LoVo (cell line): Measurements from ENCODE around the gene PHLPP1.

Experiments
- DNase-seq: peaks from one replicate; pipeline ENCODE4 v3.0.0-alpha.2; 2016; ENCODE audit warnings: low spot score

PHLPP1 gene

DNA sequence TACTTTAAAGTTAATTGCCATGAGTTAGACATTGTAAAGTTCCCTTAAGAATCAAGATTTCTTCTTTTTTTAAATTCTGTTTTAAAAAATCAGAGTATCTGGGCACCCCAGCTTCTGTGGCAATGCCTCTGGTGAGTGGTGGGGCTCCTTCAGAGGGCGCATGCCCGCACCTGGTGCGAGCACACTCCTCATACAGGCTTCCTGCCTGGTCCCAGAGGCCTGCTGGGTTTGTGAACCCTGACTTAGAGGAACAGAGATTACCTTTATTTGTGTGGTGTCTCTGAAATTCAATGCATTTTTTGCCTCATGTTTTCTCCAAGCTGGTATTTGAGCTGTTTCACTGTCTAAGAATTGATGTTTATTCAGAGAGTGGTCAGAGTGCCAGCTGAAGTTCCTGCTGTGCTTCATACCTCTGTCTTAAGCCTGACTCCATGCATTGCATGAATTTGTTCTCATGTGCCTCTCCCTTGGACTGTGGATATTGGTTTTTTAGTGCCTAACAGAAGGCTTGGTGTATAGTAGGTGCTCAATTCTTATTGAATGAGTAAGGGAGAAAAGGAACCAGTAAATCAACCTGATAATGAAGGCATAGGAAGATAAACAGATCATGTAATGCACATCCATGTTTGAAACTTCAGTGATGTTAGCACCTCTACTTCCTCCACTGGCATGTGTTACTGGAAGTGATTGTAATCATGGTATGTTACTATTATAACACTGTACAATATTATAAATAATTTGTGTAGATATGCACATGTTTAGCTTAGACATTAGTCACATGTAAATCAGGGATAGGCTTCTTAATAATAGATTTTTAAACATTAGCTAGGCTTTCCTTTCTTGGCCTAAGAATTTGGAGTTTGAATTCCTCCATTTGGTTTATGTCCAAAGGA, 29.0 kb downstream of the PHLPP1 start:
- no peak for DNase-seq

DNA sequence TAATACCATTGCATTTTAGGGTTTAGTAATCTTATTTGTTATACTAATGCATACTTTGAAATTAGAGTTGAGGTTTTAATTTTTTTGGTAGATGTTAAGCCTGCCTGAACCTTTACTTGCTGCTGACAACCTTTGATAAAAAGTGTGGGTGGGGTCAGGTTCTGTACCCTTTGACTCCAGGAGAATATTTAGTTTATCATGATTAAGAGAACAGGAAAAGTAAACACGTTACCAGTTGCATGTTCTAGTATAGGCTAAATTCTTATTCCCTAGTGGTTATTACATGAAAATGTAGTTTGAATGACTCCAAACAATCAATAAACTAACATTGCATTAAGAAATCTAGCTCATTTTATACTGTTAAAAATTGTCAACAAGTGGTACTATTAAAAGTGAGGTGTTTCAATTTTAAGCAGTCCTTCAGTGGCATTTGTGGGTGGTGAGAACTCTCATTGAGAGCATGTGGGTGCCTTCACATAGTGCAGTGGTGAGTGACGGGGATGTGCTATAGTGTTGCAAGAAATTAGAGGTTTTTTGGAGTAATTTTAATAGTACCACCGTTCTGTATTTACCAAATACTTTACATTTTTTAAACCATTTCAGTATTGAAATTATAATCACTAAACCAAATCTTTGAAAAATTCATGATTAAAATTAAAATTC, 29.9 kb downstream of the PHLPP1 start:
- DNase-seq = no peak

DNA sequence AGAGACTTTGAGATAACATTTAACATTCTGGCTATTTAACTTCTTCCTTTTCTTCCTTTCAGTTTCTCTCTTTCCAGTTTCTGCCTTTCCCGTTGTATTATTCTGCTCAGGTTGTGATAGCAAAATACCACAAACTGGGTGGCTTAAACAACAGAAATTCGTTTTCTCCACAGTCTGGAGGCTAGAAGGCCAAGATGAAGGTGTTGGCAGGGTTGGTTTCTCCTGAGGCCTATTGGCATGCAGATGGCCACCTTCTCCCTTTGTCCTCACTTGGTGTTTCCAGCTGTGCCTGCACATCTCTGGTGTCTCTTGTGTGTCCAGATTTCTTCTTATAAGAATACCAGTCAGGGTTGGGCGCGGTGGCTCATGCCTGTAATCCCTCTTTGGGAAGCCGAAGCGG, 34.0 kb downstream of the PHLPP1 start:
- no peak for DNase-seq

DNA sequence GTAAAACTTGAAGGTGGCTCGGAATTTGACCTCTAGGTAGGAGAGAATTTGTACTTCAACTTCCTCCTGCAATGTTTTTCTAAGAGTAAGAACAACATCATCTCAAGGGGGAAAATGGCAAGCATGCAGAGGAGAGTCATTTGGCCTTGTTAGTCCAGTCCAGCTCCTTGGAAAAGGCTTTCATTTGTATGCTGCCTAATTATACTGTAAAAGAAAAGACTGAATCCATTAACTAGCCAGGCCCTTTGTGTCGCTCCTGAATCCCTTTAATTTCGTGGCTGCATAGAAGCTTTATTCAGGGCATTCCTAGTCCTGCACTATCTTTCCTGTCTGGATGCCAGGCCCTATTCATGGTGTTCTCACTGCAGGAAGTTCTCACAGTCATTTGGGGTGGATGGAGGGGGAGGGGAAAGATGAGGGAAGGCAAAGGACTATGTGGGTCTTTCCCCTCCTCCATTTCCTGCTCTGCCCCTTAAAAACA, 36.0 kb downstream of the PHLPP1 start:
- DNase-seq = no peak

DNA sequence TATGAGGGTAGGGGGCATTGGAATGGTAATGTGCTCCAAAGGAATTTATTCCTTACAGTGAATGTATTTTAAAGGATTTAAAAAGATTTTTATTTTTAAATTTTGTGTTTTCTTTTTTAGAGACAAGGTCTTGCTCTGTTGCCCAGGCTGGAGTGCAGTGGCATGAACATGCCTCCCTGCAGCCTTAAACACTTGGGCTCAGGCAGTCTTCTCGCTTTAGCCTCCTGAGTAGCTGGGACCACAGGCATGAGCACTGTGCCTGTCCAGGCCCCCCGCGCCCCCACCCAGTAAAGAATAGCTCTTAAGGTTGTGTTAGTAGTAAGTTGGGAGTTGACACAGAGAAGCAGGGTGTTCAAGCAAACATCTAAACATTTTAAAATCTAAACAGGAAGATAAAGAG, 36.6 kb downstream of the PHLPP1 start:
- no peak for DNase-seq

DNA sequence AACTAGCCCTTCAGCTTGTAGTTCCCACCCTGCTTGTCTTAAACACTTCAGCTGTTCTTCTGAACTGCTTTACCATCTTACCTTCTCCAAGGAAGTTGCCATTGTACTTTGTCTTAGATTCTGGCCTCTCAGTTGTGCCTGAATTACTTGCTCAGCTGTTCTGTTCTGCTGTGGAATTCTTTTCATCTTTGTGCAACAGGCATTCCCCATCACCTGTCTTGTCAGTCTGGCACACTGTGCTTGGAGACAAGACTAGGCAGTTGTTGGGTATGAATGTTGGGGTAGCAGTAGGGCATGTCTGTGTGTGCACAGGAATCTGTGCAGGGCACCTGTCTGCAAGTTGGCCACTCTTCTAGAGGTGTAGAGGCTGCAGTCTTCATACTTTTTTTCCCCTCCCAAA, 38.7 kb downstream of the PHLPP1 start:
- no peak for DNase-seq

DNA sequence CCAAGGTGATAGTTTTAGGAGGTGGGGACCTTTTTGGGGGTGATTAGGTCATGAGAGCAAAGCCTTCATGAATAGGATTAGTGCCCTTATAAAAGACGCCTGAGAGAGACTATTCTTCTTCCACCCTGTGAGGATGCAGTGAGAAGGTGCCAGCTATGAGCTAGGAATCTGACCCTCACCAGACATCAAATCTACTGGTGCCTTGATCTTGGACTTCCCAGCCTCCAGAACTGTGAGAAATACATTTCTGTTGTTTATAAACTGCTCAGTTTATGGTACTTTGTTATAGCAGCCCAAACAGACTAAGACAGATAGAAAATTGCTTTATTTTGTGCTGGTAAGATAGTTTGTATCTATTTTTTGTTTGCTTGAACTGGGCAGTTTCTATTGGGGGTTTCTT, 40.1 kb downstream of the PHLPP1 start:
- DNase-seq = no peak

DNA sequence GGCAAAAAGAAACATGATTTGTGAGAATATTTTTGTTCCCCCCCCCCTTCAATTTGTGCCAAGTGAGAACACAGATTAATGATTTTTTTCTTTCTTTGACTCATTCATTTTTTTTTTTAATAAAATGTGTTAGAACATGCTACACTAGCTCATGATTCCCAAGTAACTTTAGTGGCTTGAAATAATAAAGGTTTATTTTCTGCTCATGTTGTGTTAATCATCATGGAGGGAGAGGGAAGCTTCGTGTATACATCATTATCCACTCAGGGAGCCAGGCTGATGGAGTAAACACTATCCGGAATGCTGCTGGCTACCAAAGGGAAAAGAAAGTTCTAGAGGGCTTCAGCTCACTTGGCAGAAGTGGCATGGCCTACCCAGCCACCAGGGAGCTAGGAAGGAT, 40.6 kb downstream of the PHLPP1 start:
- DNase-seq = no peak

DNA sequence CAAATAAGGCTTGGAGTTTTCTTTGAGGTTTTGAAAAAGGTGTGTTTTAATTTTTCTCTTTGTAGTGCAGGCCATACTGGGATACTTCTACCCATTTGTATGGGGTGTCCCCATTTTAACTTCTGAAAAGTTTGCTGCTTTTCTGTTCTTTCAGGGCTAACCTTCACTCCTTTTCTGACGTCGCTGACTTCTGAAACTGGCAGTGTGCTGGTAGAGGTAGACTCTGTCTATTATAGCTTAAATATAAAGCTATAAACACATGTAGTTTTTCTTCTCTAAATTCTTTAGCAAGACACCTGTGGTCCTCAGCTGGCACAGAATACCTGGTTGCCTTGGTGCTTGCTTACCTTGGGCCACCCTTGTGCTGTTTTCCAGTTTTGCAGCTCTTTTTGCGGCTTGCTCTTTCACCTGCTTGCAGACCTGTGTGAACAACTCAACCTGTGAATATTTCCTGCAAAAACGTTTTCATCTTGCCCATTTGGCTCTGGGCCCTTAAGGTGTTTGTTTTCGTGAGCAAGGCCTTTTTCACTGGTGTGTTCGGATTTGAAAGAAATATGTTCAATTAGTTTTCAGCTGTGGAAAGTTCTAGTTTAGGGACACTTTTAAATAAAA, 42.2 kb downstream of the PHLPP1 start:
- DNase-seq = no peak

DNA sequence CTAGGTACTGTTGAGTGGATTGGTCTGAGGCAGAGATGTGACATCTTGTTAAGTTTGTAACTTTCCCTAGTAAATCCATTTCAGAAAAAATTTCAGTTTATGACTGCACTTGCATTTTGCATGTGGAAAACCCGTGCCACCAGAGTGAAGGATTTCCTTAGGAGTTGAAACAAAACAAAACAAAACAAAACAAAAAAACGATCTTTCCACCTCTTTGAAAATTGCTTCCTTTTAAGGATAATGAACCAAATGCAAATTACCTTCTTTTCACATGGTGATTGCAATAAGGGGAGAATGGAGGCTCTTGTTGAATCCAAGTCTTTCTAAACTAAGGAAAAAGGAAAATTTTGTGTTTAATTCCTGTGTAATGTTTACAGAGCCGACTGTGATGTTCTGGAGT, 43.2 kb downstream of the PHLPP1 start:
- no peak for DNase-seq

DNA sequence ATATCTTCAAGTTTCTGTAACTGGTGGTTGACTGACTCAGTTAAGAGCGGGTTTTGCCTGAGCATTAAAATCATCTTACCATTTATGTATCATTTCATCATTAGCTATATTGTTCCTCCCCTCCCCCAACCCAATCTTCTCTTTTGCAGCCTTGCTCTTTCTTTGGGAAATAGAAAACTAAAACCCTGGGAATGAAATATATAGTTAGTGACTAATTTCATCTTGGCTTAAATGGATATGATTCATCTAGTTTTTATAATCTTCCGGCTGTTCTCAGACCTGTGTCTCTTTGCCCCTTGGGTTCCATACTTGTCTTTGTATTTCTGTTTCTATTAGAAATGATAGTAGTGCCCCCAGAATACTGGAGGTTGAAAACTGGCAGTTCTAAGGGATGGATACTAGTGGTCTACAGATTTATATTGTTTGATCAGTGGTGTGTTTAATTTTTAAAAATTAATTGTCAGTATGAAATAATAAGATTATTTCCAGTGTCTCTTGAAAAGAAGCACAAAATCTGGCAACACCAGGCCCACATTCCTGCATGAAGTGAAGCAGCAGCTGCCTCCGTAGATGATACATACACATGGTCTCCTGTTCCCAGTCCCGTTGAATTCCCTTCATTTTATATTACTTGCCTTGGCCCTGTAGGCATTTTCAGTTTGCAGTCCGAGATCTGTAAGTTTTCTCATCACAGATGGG, 44.5 kb downstream of the PHLPP1 start:
- DNase-seq = no peak

DNA sequence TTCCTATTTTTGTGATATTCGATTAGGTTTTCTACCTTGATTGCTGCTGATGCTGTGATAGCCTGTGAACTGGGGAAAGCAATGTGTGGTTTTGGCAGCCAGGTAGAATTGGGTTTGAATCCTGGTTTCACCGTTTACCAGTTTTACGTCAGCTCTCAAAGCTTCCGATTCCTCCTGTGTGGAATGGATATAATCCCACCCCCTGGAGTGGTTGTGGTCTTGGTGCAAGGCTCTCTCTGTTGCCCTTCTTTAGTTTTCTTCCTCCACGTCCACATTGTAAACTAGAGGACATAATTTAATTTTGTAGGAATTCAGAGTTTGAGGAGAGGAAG, 45.0 kb downstream of the PHLPP1 start:
- DNase-seq = no peak

DNA sequence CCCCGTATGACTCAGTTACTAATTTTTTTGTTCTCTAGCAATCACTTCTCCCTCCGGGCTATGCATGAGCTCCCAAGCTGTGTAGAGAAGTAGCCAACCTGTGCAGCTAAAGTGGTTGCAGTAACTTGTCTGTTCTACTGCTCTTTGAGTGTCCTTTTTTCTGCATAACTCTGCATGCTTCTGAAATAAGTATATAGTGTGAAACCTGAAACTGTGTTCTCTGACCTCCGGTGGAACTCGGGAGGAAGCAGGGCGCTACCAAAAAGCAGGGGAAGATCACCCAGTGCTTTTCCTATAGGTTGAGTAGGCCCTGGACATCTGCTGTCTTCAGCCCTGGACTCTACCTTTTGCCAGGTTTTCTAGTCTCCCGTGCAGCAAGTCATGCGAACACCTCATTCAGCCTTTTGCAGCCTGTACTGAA, 47.8 kb downstream of the PHLPP1 start:
- DNase-seq = no peak

DNA sequence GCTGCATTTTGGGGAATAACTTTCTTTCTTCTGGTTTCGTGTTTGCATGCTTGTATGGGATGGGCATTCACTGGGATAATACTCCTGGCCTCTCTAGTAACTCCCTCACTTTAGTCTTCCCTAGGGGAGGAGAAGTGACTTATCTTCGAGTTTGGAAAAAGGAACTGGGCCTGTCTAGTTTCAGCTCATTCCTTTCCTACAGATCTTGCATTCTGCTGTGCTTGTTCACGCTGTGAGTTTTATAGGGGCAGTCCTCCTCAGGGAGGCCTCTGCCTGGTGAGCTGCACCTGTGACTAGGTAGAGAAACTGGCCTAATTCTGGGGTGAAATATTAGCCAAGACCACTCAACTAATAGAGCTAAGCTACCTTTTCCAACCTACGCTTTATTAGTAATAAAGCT, 50.9 kb downstream of the PHLPP1 start:
- DNase-seq = no peak

DNA sequence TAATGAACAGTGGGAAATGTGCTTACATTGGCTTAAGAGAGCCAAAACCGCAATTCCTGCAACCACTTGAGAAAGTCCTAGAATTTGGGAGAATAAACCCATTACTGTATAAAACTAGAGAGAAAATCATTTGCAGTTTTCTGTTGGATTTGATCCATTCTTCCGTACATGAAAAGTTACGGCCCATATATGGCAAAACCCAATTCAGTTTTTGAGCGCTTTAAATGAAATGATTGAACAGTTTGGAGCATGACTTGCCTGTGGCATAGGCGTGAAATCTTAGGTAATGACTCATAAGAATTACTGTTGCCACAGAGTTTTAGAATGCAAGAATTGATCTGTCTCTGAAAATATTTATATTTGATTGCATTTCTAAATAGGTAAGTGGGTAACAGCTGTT, 52.0 kb downstream of the PHLPP1 start:
- no peak for DNase-seq

DNA sequence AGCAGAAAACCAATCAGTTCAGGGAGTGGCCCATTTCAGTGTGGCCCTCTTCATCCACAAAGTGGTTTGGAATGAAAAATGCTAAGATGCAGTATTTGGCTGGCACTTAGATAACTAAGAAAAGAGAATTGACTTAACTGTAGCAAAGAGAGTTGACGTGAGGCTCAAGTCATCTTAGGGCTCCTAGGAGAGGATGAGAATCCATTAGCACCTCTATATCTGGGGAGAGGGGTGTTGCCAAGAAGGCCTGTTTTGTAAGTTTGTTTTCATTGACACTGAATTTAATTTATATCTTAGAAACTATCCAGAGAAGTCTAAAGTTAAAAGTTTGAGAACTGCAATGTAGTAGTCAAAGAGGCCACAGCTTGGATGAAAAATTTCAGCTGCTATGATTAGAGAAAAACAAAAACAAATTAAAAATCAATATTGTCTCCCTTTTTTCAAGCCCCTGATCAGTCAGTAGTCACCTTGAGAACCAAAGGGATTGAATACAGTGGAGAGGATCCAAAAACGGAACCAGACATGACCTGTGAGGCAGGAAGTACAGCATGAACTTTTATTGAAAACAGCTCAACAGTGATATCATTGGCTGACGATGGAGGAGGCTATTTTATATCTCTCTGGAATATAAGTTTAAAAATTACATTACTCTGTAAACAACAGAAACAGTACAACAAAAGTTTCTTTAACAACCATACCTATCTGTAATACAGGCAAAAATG, 52.7 kb downstream of the PHLPP1 start:
- no peak for DNase-seq

DNA sequence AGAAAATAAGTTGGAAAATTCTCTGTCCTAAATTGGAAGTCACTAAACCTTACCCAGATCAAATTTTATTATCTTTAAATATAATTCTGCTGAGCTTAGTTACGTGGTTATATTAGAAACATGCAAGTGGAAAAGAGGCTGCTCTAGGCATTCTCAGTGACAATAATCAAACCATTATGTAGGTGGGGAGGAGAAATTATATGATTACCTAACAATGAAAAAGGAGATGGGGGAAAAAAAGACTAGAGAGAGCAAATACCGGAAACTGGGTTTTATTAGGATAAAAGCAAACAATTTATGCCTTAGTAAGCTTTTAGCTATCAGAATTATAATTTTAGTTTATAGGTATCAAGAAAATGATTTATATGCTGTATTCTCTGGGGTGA, 53.2 kb downstream of the PHLPP1 start:
- DNase-seq = no peak

DNA sequence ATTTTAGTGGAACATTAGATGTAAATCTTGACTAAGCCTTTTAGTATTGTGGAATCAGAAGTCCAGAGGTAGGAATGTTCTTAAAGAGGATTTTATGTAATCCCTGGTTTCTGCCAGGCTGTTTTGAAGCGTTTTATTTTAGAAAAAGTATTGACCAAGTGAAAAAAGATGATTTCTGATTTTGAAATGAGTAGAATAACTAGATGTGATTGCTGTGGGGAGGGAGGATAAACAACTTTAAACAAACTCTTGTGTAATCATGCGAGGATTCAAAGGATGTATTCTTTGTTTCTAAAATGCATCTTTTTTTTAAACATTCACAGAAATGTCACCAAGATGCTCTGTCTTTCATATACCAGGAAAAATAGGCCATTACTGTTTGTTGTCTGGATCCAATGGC, 53.9 kb downstream of the PHLPP1 start:
- no peak for DNase-seq

DNA sequence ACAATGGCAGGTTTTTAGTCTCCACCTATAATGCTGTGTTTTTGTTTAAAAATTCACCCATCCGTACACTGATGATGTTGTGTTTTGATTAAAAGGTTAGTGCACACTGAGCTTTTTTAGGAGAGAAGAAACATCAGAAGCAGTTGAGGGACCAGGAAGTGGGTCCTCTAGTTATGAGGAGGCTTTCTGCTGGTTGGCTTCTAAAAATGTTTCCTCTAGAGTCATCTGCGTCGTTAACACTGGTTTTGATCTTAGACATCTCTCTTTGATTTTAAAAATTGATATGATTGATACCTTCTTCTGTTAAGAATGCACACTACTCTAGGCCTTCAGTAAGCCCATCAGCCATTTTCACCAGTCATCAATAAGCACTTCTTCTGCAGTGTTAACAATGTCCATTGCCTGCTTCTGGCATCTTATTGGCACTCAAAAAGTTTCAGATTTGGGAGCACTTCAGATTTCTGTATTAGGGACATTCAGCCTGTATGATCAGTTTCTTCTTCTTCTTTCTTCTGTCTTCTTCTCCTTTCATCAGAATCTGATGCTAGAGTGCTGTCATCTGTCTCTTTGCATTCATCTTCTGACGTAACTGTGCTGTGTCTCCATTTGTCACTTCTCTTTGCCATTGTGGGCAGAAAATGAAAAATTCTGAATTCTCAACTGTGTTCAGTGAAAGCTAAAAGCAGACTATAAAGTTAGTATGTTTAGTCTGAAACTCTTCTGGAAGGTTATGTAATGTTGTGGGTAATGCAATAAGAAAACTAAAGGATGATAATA, 56.3 kb downstream of the PHLPP1 start:
- DNase-seq = no peak

DNA sequence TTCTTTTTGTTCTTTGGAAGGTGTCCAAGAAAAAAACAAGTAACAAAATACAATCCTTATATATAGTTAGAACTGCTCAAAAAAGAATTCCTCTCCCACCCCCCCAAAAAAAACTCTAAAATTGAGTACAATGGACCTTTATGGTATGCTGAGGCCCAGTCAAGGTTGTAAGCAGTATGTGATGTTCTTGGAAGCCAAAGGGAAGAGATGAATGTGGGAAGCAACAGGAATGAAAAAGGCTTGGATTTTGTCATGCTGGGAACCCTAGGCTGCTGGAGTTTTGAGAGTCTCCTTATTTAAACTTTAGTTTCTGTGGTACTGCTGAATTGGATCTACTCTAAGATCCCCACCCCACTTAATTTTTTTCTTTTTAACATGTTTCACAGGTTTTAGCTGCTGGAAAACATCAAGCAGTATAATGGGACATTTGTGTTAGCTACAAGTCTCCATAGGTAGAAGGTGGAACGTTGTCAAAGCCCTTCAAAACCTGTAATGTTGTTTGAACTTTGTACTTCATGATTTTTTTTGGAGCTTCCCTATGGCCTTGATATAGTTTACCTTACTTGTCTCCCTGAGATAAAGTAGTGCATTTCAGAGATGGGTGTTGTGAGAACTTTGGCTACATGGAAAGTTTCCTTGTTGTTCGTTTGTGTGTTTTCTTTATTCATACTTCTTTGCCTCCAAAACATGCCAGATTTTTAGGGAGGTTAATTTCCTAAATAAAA, 57.7 kb downstream of the PHLPP1 start:
- DNase-seq = peak; percentile 30

DNA sequence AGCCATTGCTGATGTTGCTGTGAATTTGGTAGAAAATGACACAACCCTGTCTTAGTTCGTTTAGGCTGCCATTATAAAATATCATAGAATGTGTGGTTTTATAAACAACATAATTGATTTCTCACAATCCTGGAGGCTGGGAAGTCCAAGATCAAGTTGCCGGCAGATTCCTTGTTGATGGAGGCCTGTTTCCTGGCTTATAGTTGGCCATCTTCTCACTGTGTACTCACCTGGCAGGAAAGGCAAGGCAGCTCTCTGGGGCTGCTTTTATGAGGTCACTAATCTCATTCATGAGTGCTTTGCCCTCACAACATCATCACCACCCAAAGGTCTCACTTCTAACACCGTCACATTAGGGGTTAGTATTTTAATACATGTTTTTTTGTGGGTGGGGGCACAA, 58.4 kb downstream of the PHLPP1 start:
- no peak for DNase-seq
